UCSD-AML1 (cell line): ENCODE data around the gene MEGF8.

Experiments
- DNase-seq: peaks from one replicate; lab custom pipeline; 2025; ENCODE audit not compliant: unreplicated experiment; lab: John Stamatoyannopoulos, UW

The MEGF8 gene

DNA sequence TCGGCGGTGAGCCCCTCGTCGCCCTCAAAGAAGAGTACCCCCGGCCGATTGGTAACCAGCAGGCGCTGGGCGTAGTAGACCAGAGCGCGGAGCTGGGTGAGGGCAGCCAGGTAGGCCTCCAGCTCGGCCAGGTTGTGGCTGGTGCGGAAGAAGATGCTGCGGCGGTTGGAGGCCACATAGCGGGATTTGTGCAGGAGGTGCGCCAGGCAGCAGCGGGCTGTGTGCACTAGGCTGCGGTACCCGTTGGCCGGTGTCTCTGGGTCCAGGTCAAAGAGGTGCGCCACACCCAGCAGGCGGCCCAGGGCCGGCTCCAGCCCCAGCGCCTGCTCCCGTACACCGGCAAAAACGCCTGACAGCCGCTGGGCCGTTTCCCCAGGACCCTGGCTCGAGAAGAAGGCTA lies 84.9 kb downstream of the MEGF8 start:
- DNase-seq = no peak

- DNase-seq = no peak
Measured at GRCh38 chr19:42411581-42412178, 86.2 kb downstream of the MEGF8 start.

DNA sequence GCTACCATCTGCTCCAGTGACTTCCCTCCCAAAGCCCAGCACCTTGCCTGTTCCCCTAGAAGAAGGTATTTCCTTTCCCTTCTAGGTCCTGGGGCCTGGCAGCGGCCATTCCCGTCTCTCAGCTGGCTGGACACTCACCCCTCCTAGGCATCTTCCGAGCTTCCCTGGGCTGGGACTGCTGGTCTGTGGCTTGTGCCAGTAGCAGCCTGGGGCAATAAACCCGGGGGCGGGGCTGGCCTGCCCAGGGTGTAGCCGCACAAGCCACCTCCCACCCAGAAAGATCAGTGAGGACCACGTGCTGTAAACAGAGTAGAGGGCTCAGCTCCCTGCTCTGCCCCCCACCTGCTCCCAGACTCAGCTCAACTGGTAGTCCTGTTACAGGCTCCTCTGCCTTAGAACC lies 86.8 kb downstream of the MEGF8 start:
- no peak for DNase-seq

GRCh38 chr19:42412661-42413076 lies 87.2 kb downstream of the MEGF8 start:
- no peak for DNase-seq

DNA sequence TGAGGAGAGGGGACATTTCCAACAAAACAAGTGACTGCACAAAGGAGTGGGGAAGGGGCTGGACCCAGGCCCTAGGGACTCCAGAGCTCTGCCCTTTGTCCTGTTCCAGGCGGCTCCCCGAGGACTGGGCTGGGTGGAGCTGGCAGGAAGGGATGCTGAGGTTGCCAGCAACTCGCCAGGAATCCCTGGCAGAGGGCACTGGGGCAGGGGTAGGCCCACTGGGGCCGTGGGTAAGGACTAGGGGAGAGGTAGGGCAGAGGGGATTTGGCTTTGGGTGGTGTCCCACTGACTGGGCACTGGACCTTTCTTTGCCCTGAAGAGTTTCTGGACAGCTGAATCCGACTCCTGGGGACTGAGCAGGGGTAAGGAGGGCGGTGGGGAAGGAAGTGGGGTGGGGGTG lies 93.9 kb downstream of the MEGF8 start:
- DNase-seq = no peak

DNA sequence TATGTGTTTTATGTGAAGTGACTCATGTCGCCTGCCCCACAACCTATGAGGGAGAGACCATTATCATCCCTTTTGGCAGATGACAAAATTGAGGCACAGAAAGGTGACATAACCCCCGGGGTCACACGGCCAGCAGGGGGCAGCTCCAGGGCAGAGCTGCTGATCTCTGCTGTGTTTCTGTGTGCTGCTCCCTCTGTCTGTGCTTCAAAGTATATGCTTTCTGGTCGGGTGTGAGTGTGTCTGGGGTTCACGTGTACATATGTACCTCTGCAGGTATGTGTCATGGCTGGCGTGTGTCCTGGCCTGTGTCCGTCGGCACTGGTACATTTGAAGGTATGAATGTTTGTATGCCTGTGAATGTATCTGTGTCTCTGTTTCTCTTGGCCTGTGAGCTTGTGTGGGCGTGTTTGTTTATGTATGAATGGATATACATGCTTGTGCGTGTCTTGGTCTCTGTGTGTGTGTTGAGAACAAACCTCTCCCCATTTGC lies 94.7 kb downstream of the MEGF8 start:
- DNase-seq = peak; percentile 66

- DNase-seq = no peak
Measured at GRCh38 chr19:42421101-42421500, 95.7 kb downstream of the MEGF8 start.

DNA sequence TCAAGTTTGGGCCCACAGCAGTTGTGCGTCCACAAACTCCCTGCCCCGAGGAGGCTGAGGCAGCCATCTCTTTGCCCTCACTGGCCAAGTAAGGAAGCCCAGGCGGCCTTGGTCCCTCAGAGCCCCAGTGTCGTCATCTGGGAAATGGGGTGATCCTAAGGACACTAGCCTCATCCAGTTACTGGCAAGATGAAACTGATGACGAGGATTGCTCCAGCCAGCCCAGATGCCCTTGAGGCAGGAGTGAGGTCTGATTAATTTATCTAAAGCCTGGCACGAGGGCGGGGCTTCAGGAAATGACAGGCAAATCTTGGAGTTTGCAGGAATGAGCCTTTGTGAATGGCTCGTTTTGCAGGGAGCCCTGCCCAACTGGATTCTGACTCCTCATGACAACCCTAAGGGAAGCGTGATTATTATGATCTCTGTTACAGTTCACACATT lies 96.2 kb downstream of the MEGF8 start:
- no peak for DNase-seq

DNA sequence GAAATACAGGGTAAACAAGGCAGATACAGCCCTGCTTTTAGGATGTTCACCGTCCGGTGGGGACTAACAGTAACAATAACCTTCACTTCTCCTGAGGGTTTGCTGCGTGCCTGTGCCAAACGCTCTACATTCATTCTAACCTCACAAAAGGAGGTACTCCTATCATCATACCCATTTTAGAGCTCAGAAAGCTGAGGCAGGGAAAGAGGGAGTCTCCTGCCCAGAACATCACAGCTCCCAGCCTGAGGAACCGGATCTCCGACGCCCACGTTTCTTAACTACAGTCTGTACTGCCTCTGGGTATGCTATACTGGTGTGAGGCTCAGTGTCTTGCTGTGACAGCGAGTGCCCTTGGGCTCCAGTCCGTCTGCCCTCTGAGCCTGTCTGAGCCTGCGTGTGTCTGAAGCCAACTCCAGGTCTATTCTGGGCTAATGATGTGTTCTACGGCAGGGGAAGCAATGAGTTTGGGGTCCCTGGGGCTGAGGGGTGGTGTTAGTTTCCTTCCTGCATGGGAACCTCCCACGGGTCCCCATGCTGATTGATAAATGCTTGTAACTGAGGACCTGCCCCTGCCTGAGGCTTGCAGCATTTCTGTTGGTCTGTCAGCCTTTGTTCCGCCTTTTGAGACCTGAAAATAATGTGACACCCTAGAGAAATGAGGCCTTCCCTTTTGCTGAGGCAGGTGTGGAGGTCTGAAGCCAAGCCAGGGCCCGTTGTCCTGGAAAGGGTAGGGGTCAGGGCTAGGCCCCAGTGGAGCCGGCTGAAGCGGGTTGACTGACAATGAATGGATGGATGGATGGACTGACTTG lies 96.9 kb downstream of the MEGF8 start:
- no peak for DNase-seq

DNA sequence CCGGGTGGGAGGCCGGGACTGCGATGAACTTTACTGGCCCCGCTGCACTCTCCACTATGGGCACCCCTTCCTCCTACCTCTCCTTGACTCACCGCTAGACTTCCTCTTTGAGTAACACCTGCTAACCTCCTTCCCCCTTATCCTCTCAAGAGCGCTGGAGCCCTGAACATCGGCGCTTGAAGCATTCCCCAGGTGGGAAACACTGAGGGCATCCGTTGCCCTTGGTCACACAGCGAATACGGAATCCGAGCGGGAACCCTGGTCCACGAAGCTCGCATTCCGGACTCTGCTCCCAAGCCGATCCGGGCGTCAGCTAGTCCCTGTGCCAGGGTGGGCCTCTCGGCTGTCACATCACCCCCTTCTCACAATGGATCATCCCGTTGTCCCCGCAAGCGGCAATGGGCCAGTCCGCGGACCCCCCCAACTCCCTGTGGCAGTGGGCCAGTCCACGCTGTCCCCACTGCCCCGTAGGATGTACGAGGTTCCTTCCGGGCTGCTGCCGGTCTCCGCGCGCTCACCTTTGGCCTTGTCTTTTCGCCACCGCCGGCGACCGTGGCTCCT lies 97.5 kb downstream of the MEGF8 start:
- no peak for DNase-seq

- peak; percentile 65 for DNase-seq
Measured at GRCh38 chr19:42423462-42424344, 98.3 kb downstream of the MEGF8 start.

- DNase-seq = no peak
Measured at GRCh38 chr19:42424345-42424707, 98.9 kb downstream of the MEGF8 start.

DNA sequence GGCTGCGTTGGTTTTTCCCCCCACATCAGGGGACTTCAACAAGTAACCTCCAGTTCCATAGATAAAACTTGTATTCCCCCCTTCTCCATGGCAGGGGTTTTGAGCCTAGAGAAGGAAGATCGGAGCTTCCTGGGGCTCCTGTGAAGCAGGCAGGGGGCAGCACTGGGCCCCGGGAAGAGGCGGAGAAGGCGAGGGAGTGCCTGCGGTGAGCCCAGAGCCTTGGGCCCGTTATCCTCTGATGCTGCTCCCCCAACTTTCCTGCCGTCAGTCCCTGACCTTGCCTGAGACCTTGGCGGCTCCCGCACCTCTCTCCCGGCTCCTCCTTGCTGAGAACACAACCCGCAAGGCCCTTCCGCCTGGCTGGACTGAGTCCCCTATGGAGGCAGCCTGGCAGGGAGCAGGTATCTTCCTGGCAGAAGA lies 99.3 kb downstream of the MEGF8 start:
- DNase-seq = no peak

DNA sequence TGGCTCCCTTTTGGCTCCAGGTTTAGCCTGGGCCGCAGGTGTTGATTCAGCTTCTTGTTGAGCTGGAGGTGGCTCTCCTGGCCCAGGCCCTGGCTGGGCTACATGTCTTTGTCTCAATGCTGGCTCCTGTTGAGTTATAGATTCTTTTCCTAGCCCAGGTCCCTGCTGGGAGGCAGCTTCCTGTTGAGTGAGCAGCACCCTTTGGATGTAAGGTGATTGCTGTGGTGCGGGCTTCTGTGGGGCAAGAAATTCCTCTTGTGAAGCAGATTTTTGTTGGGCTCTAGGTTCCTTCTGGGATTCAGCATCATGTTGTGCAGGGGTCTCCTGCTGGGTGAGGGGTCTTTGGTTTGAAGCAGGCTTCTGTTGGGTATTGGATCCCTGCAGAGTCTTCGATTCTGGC lies 101.2 kb downstream of the MEGF8 start:
- no peak for DNase-seq

GRCh38 chr19:42427313-42427712 lies 101.9 kb downstream of the MEGF8 start, which contains the start of gene LIPE:
TSS of gene LIPE (minus strand) at chr19:42427388. CDS start at chr19:42427149, 239 bp downstream.
- DNase-seq = no peak
